ENCODE data around the gene CAPN11.
"Not testable (repeated sequence)": the region's sequence is repeated elsewhere in the genome, so short reads cannot be mapped to it uniquely, and the experiment has no call there.

Gene CAPN11

GRCh38 chr6:44193307-44193910, 34.8 kb downstream of the CAPN11 start:
- Histone ChIP-seq H3K4me1 (ENCODE audit: control insufficient read depth, insufficient read depth, low read length) (no peaks in the 10 kb centered on the region), H3K36me3 (ENCODE audit: control insufficient read depth in 2 of 2, insufficient read depth in 1 of 2, low read length in 2 of 2) (no peaks in the 10 kb centered on the region), H3K27ac (ENCODE audit: extremely low read depth, low read depth, low read length) (no peak overlapping the region), H3K4me3 (ENCODE audit: low read depth, low read length) (no peak overlapping the region), H3K9me3 (ENCODE audit: control insufficient read depth, insufficient read depth, low read depth, low read length) (no peaks in the 10 kb centered on the region)
- ChIA-PET CTCF (interaction anchor here (0.5 to 2.4 kb wide), 11 partner anchors 9 to 706 kb away, joined by 3 to 17 read pairs (median 3); no protein-coding TSS in a partner anchor), POLR2A (interaction anchor here (0.5 to 1.4 kb wide), 4 partner anchors 9 to 48 kb away, joined by 3 to 4 read pairs (median 4); no protein-coding TSS in a partner anchor)
- TF ChIP-seq ZNF274 (IDR thresholded peaks at IDR 0.05; ENCODE audit: low read length) (no peak), ZNF274 (tag by site-specific recombination; IDR thresholded peaks at IDR 0.05; ENCODE audit: borderline replicate concordance) (no peak), ZNF623 (tag by site-specific recombination; IDR thresholded peaks at IDR 0.05) (peak; percentile 56; the same call in 1 of the 2 replicates), ZNF530 (tag by site-specific recombination; IDR thresholded peaks at IDR 0.05; ENCODE audit: low read depth) (no peak)

GRCh38 chr6:44194326-44194725, 35.7 kb downstream of the CAPN11 start:
- POLR2A ChIA-PET = interaction anchor here (0.5 to 1.3 kb wide), 2 partner anchors 9 to 53 kb away, joined by 3 read pairs; partner anchors contain the start of gene HSP90AB1
- CTCF ChIA-PET = interaction anchor here (0.7 to 2.4 kb wide), 6 partner anchors 8 to 63 kb away, joined by 3 to 17 read pairs (median 3); no protein-coding TSS in a partner anchor

DNA sequence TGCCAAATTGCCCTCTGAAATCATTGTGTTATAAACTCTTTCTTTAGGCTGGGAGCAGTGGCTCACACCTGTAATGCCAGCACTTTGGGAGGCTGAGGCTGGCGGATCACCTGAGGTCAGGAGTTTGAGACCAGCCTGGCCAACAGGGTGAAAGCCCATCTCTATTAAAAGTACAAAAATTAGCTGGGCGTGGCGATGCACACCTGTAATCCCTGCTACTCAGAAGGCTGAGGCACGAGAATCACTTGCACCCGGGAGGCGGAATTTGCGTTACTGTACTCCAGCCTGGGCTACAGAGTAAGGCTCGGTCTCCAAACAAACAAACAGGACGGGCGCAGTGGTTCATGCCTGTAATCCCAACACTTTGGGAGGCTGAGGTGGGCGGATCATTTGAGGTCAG, 37.7 kb downstream of the CAPN11 start:
- H3K4me3 ChIP-seq (ENCODE audit: low read depth, low read length); H3K4me1 ChIP-seq (ENCODE audit: control insufficient read depth, insufficient read depth, low read length); H3K36me3 ChIP-seq (ENCODE audit: control insufficient read depth in 2 of 2, insufficient read depth in 1 of 2, low read length in 2 of 2); H3K27ac ChIP-seq (ENCODE audit: extremely low read depth, low read depth, low read length); POLR2A ChIA-PET; H3K9me3 ChIP-seq (ENCODE audit: control insufficient read depth, insufficient read depth, low read depth, low read length): not testable (repeated sequence)
- CTCF ChIA-PET = interaction anchor here (1.1 to 1.3 kb wide), 2 partner anchors 10 to 142 kb away, joined by 3 to 4 read pairs; no protein-coding TSS in a partner anchor

More at GRCh38 chr6:44194326-44194725, 35.7 kb downstream of the CAPN11 start:
- Histone ChIP-seq H3K27ac (ENCODE audit: extremely low read depth, low read depth, low read length) (no peak overlapping the region), H3K36me3 (ENCODE audit: control insufficient read depth in 2 of 2, insufficient read depth in 1 of 2, low read length in 2 of 2) (no peaks in the 10 kb centered on the region), H3K9me3 (ENCODE audit: control insufficient read depth, insufficient read depth, low read depth, low read length) (no peaks in the 10 kb centered on the region), H3K4me1 (ENCODE audit: control insufficient read depth, insufficient read depth, low read length) (no peaks in the 10 kb centered on the region), H3K4me3 (ENCODE audit: low read depth, low read length) (no peak overlapping the region)
- no peak for TF ChIP-seq ZNF660 (tag by site-specific recombination; IDR thresholded peaks at IDR 0.05)
- no peak for TF ChIP-seq MZF1 (tag by site-specific recombination; IDR thresholded peaks at IDR 0.05; ENCODE audit: borderline replicate concordance)
- TF ChIP-seq ZNF596 (tag by site-specific recombination; IDR thresholded peaks at IDR 0.05) = no peak
- no peak for TF ChIP-seq ZNF654 (tag by site-specific recombination; IDR thresholded peaks at IDR 0.05; ENCODE audit: low read depth)
- no peak for TF ChIP-seq BCL11B (tag by site-specific recombination; IDR thresholded peaks at IDR 0.05; ENCODE audit: low read depth)
- TF ChIP-seq HOXC10 (CRISPR knock-in tag; IDR thresholded peaks at IDR 0.05) = no peak
- no peak for TF ChIP-seq ZNF175 (tag by site-specific recombination; IDR thresholded peaks at IDR 0.05)
- TF ChIP-seq ZNF146 (tag by site-specific recombination; IDR thresholded peaks at IDR 0.05) = no peak
- TF ChIP-seq ZNF747 (tag by site-specific recombination; IDR thresholded peaks at IDR 0.05) = no peak

GRCh38 chr6:44198684-44199083, 40.1 kb downstream of the CAPN11 start:
- Histone ChIP-seq H3K4me1 (ENCODE audit: control insufficient read depth, insufficient read depth, low read length) (no peaks in the 10 kb centered on the region), H3K36me3 (ENCODE audit: control insufficient read depth in 2 of 2, insufficient read depth in 1 of 2, low read length in 2 of 2) (no peaks in the 10 kb centered on the region), H3K9me3 (ENCODE audit: control insufficient read depth, insufficient read depth, low read depth, low read length) (no peaks in the 10 kb centered on the region), H3K27ac (ENCODE audit: extremely low read depth, low read depth, low read length) (no peak overlapping the region), H3K4me3 (ENCODE audit: low read depth, low read length) (no peak overlapping the region)
- TF ChIP-seq ZNF544 (tag by site-specific recombination; IDR thresholded peaks at IDR 0.05) (no peak), YY1 (tag by site-specific recombination; IDR thresholded peaks at IDR 0.05) (no peak), ZNF704 (tag by site-specific recombination; IDR thresholded peaks at IDR 0.05) (no peak), GLIS2 (tag by site-specific recombination; IDR thresholded peaks at IDR 0.05) (no peak), ZNF677 (tag by site-specific recombination; IDR thresholded peaks at IDR 0.05) (no peak)
- ChIA-PET POLR2A (no interaction called here), CTCF (interaction anchor here (0.6 kb wide), 2 partner anchors 9 to 60 kb away, joined by 3 to 5 read pairs; no protein-coding TSS in a partner anchor)

Data from HEK293 (cell line).